GM23338 (cell line): ENCODE results near the gene SCN4B. TPM values are rescaled to one million over a fixed set of nuclear protein-coding genes. Genes with fewer than 3 reads are reported as not detected.
A peak's percentile ranks its signal among the peaks of the same experiment; 100 is the strongest.
"Not testable (repeated sequence)": the region's sequence is repeated elsewhere in the genome, so short reads cannot be mapped to it uniquely, and the experiment has no call there.

Experiments used
- ATAC-seq: fragments of 200-7000 bp; cut with Tn5 transposase; 3 replicates; pipeline ENCODE4 v1.9.1; 2020
- DNase-seq: peaks from one replicate; pipeline ENCODE4 v3.0.0-alpha.2; 2015; ENCODE audit warnings: low spot score
- H2AFZ ChIP-seq: fragments of 200-600 bp; sonication (generic); 2 replicates; pipeline ENCODE4 v1.8.0; 2016; ENCODE audit warnings: antibody characterized with exemption, mild to moderate bottlenecking, moderate library complexity
- H3F3A ChIP-seq: fragments of 200-600 bp; sonication (generic); replicated peaks from 2 replicates; pipeline ENCODE4 v1.8.0; 2017; ENCODE audit warnings: antibody characterized with exemption, mixed run types, low read depth
- H3K27ac ChIP-seq: fragments of 200-600 bp; sonication (generic); 2 replicates; pipeline ENCODE4 v1.6.1; 2016; ENCODE audit warnings: low read depth
- H3K27me3 ChIP-seq: fragments of 200-600 bp; sonication (generic); 2 replicates; pipeline ENCODE4 v1.8.0; 2016; ENCODE audit warnings: mild to moderate bottlenecking, mixed run types, moderate library complexity; ENCODE audit not compliant: insufficient read depth
- H3K36me3 ChIP-seq: fragments of 200-600 bp; sonication (generic); 2 replicates; pipeline ENCODE4 v1.8.0; 2016; ENCODE audit warnings: mild to moderate bottlenecking; ENCODE audit not compliant: insufficient read depth
- H3K4me1 ChIP-seq: fragments of 200-600 bp; sonication (generic); 2 replicates; pipeline ENCODE4 v1.8.0; 2016; ENCODE audit warnings: mild to moderate bottlenecking, moderate library complexity; ENCODE audit not compliant: insufficient read depth
- H3K4me2 ChIP-seq: fragments of 200-600 bp; sonication (generic); 2 replicates; pipeline ENCODE4 v1.7.1; 2017; ENCODE audit warnings: mixed run types
- H3K4me3 ChIP-seq: fragments of 200-600 bp; sonication (generic); 2 replicates; pipeline ENCODE4 v1.6.1; 2016; ENCODE audit warnings: mixed run types
- H3K79me2 ChIP-seq: fragments of 200-600 bp; sonication (generic); replicated peaks from 2 replicates; pipeline ENCODE4 v1.8.0; 2017; ENCODE audit warnings: mild to moderate bottlenecking; ENCODE audit not compliant: insufficient read depth
- H3K9me2 ChIP-seq: fragments of 200-600 bp; sonication (generic); 2 replicates; pipeline ENCODE4 v1.8.0; 2017; ENCODE audit not compliant: insufficient read depth
- H4K20me1 ChIP-seq: fragments of 200-600 bp; sonication (generic); replicated peaks from 2 replicates; pipeline ENCODE4 v1.8.0; 2017; ENCODE audit warnings: mild to moderate bottlenecking; ENCODE audit not compliant: insufficient read depth
- H3K27ac Mint-ChIP-seq: 2 replicates; pipeline ENCODE4 v1.8.0; 2020; ENCODE audit warnings: inconsistent platforms, mild to moderate bottlenecking, moderate library complexity, mixed read lengths
- H3K27me3 Mint-ChIP-seq: 3 replicates; pipeline ENCODE4 v1.8.0; 2022; ENCODE audit warnings: low read depth, mild to moderate bottlenecking, moderate library complexity, mixed read lengths, inconsistent platforms; ENCODE audit not compliant: insufficient read depth, poor library complexity
- H3K36me3 Mint-ChIP-seq: 3 replicates; pipeline ENCODE4 v1.8.0; 2021; ENCODE audit warnings: low read depth, mild to moderate bottlenecking, inconsistent platforms, moderate library complexity, mixed read lengths
- H3K4me1 Mint-ChIP-seq: 3 replicates; pipeline ENCODE4 v1.8.0; 2020; ENCODE audit warnings: mild to moderate bottlenecking, inconsistent platforms, mixed read lengths
- H3K4me3 Mint-ChIP-seq: 3 replicates; pipeline ENCODE4 v1.8.0; 2021; ENCODE audit warnings: moderate library complexity, mild to moderate bottlenecking, inconsistent platforms, mixed read lengths
- H3K9me3 Mint-ChIP-seq: 3 replicates; pipeline ENCODE4 v1.8.0; 2020; ENCODE audit warnings: moderate library complexity, mild to moderate bottlenecking, inconsistent platforms, mixed read lengths
- polyA plus RNA-seq: library from polyadenylated mRNA; unstranded; fragments of >200 nt; fragmentation: Nextera tagmentation; extraction: Ambion mirVana; gene quantifications from 2 replicates; pipeline ENCODE4 v1.2.1, GENCODE V29; 2016
- total RNA-seq: library from RNA; depleted of rRNA; stranded (reverse); fragments of >200 nt; shearing (Covaris generic); gene quantifications from 2 replicates; pipeline ENCODE4 v1.2.3, GENCODE V29; 2014
- TF ChIP-seq, protein P1 (sequence below): IDR thresholded peaks from 2 replicates; pipeline ENCODE4 v1.6.1; 2016; ENCODE audit warnings: antibody characterized with exemption
- TF ChIP-seq, protein P2 (sequence below): IDR thresholded peaks from one replicate; pipeline ENCODE4 v1.6.1; 2018; ENCODE audit warnings: antibody characterized with exemption; ENCODE audit not compliant: unreplicated experiment

Gene SCN4B
- total and polyA plus RNA-seq, 2 experiments from 2014 or later: 0.45 to 3.0 TPM

DNA sequence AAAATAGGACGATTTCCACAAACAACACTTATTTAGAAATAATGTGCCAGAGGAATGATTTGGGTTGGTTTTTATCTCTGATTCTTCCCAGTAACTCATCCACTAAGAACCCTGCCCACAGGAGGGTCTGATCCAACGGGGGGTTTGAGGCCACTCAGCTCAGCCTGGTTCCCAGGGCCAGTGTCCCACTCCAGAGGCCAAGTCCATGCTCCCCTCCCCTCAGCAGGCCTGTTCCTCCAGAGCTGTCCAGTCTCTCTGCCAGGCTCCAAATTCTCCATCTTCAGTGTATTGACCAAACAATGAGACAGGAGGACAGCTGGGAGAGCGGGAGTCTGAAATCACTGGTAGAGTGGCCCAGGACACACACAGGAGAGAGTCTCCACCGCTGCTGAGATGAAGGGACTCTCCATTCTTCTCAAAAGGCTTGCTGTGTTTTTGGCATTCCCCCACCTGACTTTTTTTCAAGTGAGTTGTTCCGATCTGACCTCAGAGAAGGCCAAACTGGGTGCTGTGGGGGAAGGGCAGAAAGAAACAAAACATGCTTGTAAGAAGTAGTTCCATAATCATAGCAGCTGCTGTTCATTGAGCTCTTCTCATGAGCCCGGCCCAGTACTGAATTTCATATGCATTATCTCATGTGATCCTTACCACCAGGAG, 41.4 kb upstream of the SCN4B start:
- Histone ChIP-seq H3K4me2 (no peak overlapping the region; the same call in 1 of the 2 replicates), H2AFZ (peak overlapping the region; percentile 28; the same call in 1 of the 2 replicates), H3K27ac (no peak overlapping the region), H3K27me3 (no peaks in the 10 kb centered on the region), H3K79me2 (no peaks in the 10 kb centered on the region), H3K4me3 (no peak overlapping the region), H3K4me1 (peaks cover 16% of the 10 kb centered on the region), H3K9me2 (peaks cover 8% of the 10 kb centered on the region; the same call in 1 of the 2 replicates), H4K20me1 (no peaks in the 10 kb centered on the region), H3K36me3 (no peaks in the 10 kb centered on the region), H3F3A (no peaks in the 10 kb centered on the region)
- TF ChIP-seq, protein P1, sequence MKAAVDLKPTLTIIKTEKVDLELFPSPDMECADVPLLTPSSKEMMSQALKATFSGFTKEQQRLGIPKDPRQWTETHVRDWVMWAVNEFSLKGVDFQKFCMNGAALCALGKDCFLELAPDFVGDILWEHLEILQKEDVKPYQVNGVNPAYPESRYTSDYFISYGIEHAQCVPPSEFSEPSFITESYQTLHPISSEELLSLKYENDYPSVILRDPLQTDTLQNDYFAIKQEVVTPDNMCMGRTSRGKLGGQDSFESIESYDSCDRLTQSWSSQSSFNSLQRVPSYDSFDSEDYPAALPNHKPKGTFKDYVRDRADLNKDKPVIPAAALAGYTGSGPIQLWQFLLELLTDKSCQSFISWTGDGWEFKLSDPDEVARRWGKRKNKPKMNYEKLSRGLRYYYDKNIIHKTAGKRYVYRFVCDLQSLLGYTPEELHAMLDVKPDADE: no peak
- TF ChIP-seq, protein P2, sequence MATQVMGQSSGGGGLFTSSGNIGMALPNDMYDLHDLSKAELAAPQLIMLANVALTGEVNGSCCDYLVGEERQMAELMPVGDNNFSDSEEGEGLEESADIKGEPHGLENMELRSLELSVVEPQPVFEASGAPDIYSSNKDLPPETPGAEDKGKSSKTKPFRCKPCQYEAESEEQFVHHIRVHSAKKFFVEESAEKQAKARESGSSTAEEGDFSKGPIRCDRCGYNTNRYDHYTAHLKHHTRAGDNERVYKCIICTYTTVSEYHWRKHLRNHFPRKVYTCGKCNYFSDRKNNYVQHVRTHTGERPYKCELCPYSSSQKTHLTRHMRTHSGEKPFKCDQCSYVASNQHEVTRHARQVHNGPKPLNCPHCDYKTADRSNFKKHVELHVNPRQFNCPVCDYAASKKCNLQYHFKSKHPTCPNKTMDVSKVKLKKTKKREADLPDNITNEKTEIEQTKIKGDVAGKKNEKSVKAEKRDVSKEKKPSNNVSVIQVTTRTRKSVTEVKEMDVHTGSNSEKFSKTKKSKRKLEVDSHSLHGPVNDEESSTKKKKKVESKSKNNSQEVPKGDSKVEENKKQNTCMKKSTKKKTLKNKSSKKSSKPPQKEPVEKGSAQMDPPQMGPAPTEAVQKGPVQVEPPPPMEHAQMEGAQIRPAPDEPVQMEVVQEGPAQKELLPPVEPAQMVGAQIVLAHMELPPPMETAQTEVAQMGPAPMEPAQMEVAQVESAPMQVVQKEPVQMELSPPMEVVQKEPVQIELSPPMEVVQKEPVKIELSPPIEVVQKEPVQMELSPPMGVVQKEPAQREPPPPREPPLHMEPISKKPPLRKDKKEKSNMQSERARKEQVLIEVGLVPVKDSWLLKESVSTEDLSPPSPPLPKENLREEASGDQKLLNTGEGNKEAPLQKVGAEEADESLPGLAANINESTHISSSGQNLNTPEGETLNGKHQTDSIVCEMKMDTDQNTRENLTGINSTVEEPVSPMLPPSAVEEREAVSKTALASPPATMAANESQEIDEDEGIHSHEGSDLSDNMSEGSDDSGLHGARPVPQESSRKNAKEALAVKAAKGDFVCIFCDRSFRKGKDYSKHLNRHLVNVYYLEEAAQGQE: no peak
- no peak for ATAC-seq
- peaks cover 2% of the 10 kb centered on the region for H3K27me3 Mint-ChIP-seq
- H3K27ac Mint-ChIP-seq: no peak overlapping the region
- DNase-seq: no peak
- H3K4me1 Mint-ChIP-seq: peaks cover 38% of the 10 kb centered on the region
- peaks cover 4% of the 10 kb centered on the region; the same call in 2 of the 3 replicates for H3K36me3 Mint-ChIP-seq
- no peak overlapping the region for H3K4me3 Mint-ChIP-seq
- peaks cover 22% of the 10 kb centered on the region for H3K9me3 Mint-ChIP-seq

DNA sequence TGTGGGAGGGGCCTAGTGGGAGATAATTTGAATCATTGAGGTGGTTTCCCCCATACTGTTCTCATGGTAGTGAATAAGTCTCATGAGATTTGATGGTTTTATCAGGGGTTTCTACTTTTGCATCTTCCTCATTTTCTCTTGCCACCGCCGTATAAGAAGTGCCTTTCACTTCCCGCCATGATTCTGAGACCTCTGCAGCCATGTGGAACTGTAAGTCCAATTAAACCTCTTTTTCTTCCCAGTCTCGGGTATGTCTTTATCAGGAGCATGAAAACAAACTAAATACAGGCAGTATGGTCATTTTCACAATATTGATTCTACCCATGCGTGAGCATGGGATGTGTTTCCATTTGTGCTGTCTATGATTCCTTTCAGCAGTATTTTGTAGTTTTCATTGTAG, 40.2 kb upstream of the SCN4B start:
- not testable (repeated sequence) for H3K27me3 ChIP-seq, H3F3A ChIP-seq, H3K36me3 ChIP-seq, H3K27ac ChIP-seq, H3K36me3 Mint-ChIP-seq, ATAC-seq, H2AFZ ChIP-seq, H3K4me3 ChIP-seq, H3K4me3 Mint-ChIP-seq, H3K79me2 ChIP-seq, H3K9me2 ChIP-seq, H3K4me2 ChIP-seq, H4K20me1 ChIP-seq, H3K27ac Mint-ChIP-seq, DNase-seq, H3K27me3 Mint-ChIP-seq
- peaks cover 13% of the 10 kb centered on the region for H3K4me1 ChIP-seq
- H3K4me1 Mint-ChIP-seq: peaks cover 28% of the 10 kb centered on the region
- peaks cover 22% of the 10 kb centered on the region for H3K9me3 Mint-ChIP-seq

DNA sequence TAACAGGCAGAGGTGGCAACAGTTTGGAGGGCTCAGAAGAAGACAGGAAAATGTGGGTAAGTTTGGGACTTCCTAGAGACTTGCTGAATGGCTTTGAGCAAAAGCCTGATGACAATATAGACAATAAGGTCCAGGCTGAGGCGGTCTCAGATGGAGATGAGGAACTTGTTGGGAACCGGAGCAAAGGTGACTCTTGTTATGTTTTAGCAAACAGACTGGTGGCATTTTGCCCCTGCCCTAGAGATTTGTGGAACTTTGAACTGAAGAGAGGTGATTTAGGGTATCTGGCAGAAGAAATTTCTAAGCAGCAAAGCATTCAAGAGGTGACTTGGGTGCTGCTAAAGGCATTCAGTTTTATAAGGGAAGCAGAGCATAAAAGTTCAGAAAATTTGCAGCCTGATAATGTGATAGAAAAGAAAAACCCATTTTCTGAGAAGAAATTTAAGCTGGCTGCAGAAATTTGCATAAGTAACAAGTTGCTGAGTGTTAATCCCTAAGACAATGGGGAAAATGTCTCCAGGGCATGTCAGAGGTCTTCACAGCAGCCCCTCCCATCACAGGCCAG, 38.4 kb upstream of the SCN4B start:
- not testable (repeated sequence) for H3K36me3 ChIP-seq, H3K4me3 Mint-ChIP-seq, H3K4me1 ChIP-seq, H3K27me3 ChIP-seq, H3K36me3 Mint-ChIP-seq, H3K27ac ChIP-seq, H3F3A ChIP-seq, H2AFZ ChIP-seq, H3K79me2 ChIP-seq, DNase-seq, H3K27me3 Mint-ChIP-seq, ATAC-seq, H3K27ac Mint-ChIP-seq, H3K4me2 ChIP-seq, H3K9me2 ChIP-seq, H4K20me1 ChIP-seq, H3K4me3 ChIP-seq
- Mint-ChIP-seq H3K4me1 (peaks cover 17% of the 10 kb centered on the region), H3K9me3 (peaks cover 22% of the 10 kb centered on the region)
